ENCODE measurements around the gene UNC45B.
A peak's percentile ranks its signal among the peaks of the same experiment; 100 is the strongest.
"Not testable (repeated sequence)": the region's sequence is repeated elsewhere in the genome, so short reads cannot be mapped to it uniquely, and the experiment has no call there.

UNC45B gene

GRCh38 chr17:35147375-35147905 is at the start of gene UNC45B:
UNC45B (plus strand) TSS chr17:35147817; CDS start chr17:35148264, 447 bp downstream.
- Histone ChIP-seq H3K4me1 (peaks cover 0 to 4% (median 0%) of the 10 kb centered on the region in 10 experiments; a peak in 3 of 20 replicates), H3K36me3 (no peaks in the 10 kb centered on the region), H3K9me3 (replicated peaks in 1 of 11) (no peaks in the 10 kb centered on the region), H3K4me2 (no peak within 1 kb of the TSS), H3K9ac (no peak within 1 kb of the TSS), H3K4me3 (no peak within 1 kb of the TSS), H4K20me1 (no peaks in the 10 kb centered on the region), H3K27ac (no peak within 1 kb of the TSS), H3K27me3 (no peaks in the 10 kb centered on the region)
- no peak for TF ChIP-seq Cebpa-rat (IDR thresholded peaks at IDR 0.05)

DNA sequence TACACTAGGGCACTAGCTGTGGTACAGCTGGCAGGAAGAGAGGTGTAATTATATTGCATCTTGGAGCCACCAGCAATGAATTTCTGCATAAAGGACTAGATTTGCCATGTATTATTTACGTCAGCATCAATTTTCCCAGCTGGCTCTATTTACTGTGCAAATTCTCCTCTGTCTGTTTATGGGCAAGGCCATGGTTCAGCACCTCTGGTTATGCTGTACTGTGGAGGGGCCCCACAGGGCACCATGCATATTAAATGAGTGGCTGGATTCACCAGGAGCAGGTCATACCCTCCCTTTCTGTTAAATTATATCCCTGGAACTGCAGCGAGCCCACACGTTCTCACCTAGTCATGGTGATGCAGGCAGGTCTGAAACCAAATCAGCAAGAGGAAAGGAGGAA is 47.7 kb upstream of the UNC45B start:
- peak overlapping the region in 2 of 11 experiments; percentile 7 to 22; a peak in 1 of 22 replicates for H3K27ac ChIP-seq
- TF ChIP-seq Cebpa-rat (IDR thresholded peaks at IDR 0.05) = no peak
- H3K36me3 ChIP-seq = peaks cover 33 to 82% (median 67%) of the 10 kb centered on the region in 11 experiments
- 0 out of 22 replicates have a peak, but pooled peaks cover 0 to 3% (median 0%) of the 10 kb centered on the region in 11 experiments for H4K20me1 ChIP-seq
- H3K4me2 ChIP-seq = peak overlapping the region in 3 of 11 experiments; percentile 18 to 54 (median 49); a peak in 2 of 22 replicates
- no peak overlapping the region for H3K9ac ChIP-seq
- no peaks in the 10 kb centered on the region for H3K27me3 ChIP-seq
- peaks cover 0 to 51% (median 15%) of the 10 kb centered on the region in 10 experiments; a peak in 14 of 20 replicates for H3K4me1 ChIP-seq
- H3K9me3 ChIP-seq (replicated peaks in 1 of 11) = no peaks in the 10 kb centered on the region
- H3K4me3 ChIP-seq = no peak overlapping the region

GRCh38 chr17:35101036-35101435 is 46.6 kb upstream of the UNC45B start:
- no peaks in the 10 kb centered on the region for H3K27me3 ChIP-seq
- H3K4me2 ChIP-seq = peak overlapping the region in 3 of 11 experiments; percentile 18 to 54 (median 49); a peak in 6 of 22 replicates
- H3K4me3 ChIP-seq = no peak overlapping the region
- peaks cover 0 to 42% (median 12%) of the 10 kb centered on the region in 10 experiments; a peak in 13 of 20 replicates for H3K4me1 ChIP-seq
- H3K36me3 ChIP-seq = peaks cover 44 to 92% (median 78%) of the 10 kb centered on the region in 11 experiments
- peak overlapping the region in 2 of 11 experiments; percentile 22 to 49; a peak in 3 of 22 replicates for H3K27ac ChIP-seq
- peaks cover 0 to 4% (median 0%) of the 10 kb centered on the region in 11 experiments; a peak in 1 of 22 replicates for H3K9me3 ChIP-seq (replicated peaks in 1 of 11)
- H4K20me1 ChIP-seq = 0 out of 22 replicates have a peak, but pooled peaks cover 0 to 3% (median 0%) of the 10 kb centered on the region in 11 experiments
- no peak overlapping the region for H3K9ac ChIP-seq
- no peak for TF ChIP-seq Cebpa-rat (IDR thresholded peaks at IDR 0.05)

- H4K20me1 ChIP-seq = 0 out of 22 replicates have a peak, but pooled peaks cover 0 to 3% (median 0%) of the 10 kb centered on the region in 11 experiments
- peaks cover 51 to 92% (median 83%) of the 10 kb centered on the region in 11 experiments for H3K36me3 ChIP-seq
- TF ChIP-seq Cebpa-rat (IDR thresholded peaks at IDR 0.05) = no peak
- peaks cover 0 to 6% (median 0%) of the 10 kb centered on the region in 11 experiments; a peak in 1 of 22 replicates for H3K9me3 ChIP-seq (replicated peaks in 1 of 11)
- H3K9ac ChIP-seq = no peak overlapping the region; a peak in 1 of 22 replicates
- no peak overlapping the region for H3K27ac ChIP-seq
- H3K4me1 ChIP-seq = peaks cover 0 to 37% (median 12%) of the 10 kb centered on the region in 10 experiments; a peak in 13 of 20 replicates
- no peaks in the 10 kb centered on the region for H3K27me3 ChIP-seq
- H3K4me3 ChIP-seq = no peak overlapping the region
- H3K4me2 ChIP-seq = no peak overlapping the region
Observed at GRCh38 chr17:35101725-35102124, 45.9 kb upstream of the UNC45B start.

- H3K9ac ChIP-seq = no peak overlapping the region
- peaks cover 0 to 6% (median 0%) of the 10 kb centered on the region in 11 experiments; a peak in 1 of 22 replicates for H3K9me3 ChIP-seq (replicated peaks in 1 of 11)
- H3K4me1 ChIP-seq = peaks cover 0 to 43% (median 17%) of the 10 kb centered on the region in 10 experiments; a peak in 16 of 20 replicates
- H4K20me1 ChIP-seq = peaks cover 0 to 3% (median 0%) of the 10 kb centered on the region in 11 experiments; a peak in 1 of 22 replicates
- no peak overlapping the region for H3K27ac ChIP-seq
- H3K4me3 ChIP-seq = no peak overlapping the region
- H3K4me2 ChIP-seq = no peak overlapping the region
- H3K27me3 ChIP-seq = no peaks in the 10 kb centered on the region
- H3K36me3 ChIP-seq = peaks cover 52 to 96% (median 85%) of the 10 kb centered on the region in 11 experiments
- TF ChIP-seq Cebpa-rat (IDR thresholded peaks at IDR 0.05) = no peak
Observed at GRCh38 chr17:35103271-35103670, 44.3 kb upstream of the UNC45B start.

DNA sequence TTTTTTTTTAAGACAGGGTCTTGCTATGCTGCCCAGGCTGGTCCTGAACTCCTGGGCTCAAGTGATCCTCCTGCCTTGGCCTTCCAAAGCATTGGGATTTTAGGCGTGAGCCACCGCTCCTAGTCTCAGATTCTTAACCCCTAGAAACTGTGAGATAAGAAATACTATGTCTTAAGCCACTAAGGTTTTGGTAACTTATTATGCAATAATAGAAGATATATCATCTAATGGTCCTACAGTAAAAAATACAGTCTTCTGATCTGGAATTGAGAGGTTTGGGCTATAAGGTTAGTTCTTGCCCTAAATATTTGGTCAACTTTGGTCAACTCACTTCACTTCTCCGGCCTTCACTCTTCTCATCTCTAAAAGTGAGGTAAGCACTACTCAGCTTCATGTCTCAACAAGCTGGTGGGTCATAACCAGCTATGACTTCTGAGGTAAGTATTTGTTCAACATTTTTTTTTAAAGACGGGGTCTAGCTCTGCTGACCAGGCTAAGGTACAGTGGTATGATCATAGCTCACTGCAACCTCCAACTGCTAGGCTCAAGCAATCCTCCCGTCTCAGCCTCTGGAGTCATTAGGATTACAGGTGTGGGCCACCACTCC is 42.7 kb upstream of the UNC45B start:
- H3K4me2 ChIP-seq = no peak overlapping the region
- H4K20me1 ChIP-seq = peaks cover 0 to 3% (median 0%) of the 10 kb centered on the region in 11 experiments; a peak in 1 of 22 replicates
- no peak overlapping the region for H3K4me3 ChIP-seq
- peaks cover 43 to 79% (median 69%) of the 10 kb centered on the region in 11 experiments for H3K36me3 ChIP-seq
- no peak for TF ChIP-seq Cebpa-rat (IDR thresholded peaks at IDR 0.05)
- peaks cover 0 to 31% (median 15%) of the 10 kb centered on the region in 10 experiments; a peak in 15 of 20 replicates for H3K4me1 ChIP-seq
- H3K9ac ChIP-seq = no peak overlapping the region
- H3K9me3 ChIP-seq (replicated peaks in 1 of 11) = peaks cover 0 to 6% (median 0%) of the 10 kb centered on the region in 11 experiments; a peak in 1 of 22 replicates
- no peak overlapping the region for H3K27ac ChIP-seq
- no peaks in the 10 kb centered on the region for H3K27me3 ChIP-seq

DNA sequence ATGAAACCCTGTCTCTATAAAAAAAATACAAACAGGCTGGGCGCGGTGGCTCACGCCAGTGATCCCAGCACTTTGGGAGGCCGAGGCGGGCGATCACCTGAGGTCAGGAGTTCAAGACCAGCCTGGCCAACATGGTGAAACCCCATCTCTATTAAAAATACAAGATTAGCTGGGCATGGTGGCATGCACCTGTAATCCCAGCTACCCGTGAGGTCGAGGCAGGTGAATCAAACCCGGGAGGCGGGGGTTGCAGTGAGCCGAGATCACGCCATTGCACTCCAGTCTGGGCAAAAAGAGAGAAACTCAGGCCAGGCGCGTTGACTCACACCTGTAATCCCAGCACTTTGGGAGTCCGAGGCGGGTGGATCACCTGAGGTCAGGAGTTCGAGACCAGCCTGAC is 36.8 kb upstream of the UNC45B start:
- not testable (repeated sequence) for H3K9me3 ChIP-seq (replicated peaks in 1 of 11); H3K27me3 ChIP-seq; H3K4me2 ChIP-seq; H3K9ac ChIP-seq; H4K20me1 ChIP-seq; H3K27ac ChIP-seq; H3K4me3 ChIP-seq
- H3K36me3 ChIP-seq = peaks cover 10 to 53% (median 33%) of the 10 kb centered on the region in 11 experiments
- peaks cover 0 to 23% (median 12%) of the 10 kb centered on the region in 10 experiments; a peak in 15 of 20 replicates for H3K4me1 ChIP-seq

- H3K27ac ChIP-seq = peak overlapping the region in 1 of 11 experiments; percentile 35; a peak in 2 of 22 replicates
Observed at GRCh38 chr17:35116845-35117244, 30.8 kb upstream of the UNC45B start.

GRCh38 chr17:35117984-35118383 is 29.6 kb upstream of the UNC45B start:
- peak overlapping the region in 9 of 11 experiments; percentile 81 to 90 (median 85); a peak in 15 of 22 replicates for H3K9ac ChIP-seq
- peak overlapping the region; percentile 83 to 98 (median 92) for H3K4me2 ChIP-seq
- H3K4me3 ChIP-seq = peak overlapping the region in 7 of 10 experiments; percentile 73 to 88 (median 78); a peak in 9 of 20 replicates
- H3K9me3 ChIP-seq (replicated peaks in 1 of 11) = no peaks in the 10 kb centered on the region
- no peaks in the 10 kb centered on the region for H3K27me3 ChIP-seq
- peaks cover 12 to 48% (median 30%) of the 10 kb centered on the region in 10 experiments for H3K4me1 ChIP-seq
- no peaks in the 10 kb centered on the region for H4K20me1 ChIP-seq
- TF ChIP-seq Cebpa-rat (IDR thresholded peaks at IDR 0.05) = no peak
- H3K36me3 ChIP-seq = peaks cover 0 to 40% (median 15%) of the 10 kb centered on the region in 11 experiments; a peak in 13 of 22 replicates
- peak overlapping the region in 7 of 11 experiments; percentile 82 to 89 (median 86); a peak in 9 of 22 replicates for H3K27ac ChIP-seq

More at GRCh38 chr17:35116845-35117244, 30.8 kb upstream of the UNC45B start:
- Histone ChIP-seq H3K4me1 (peaks cover 12 to 44% (median 30%) of the 10 kb centered on the region in 10 experiments), H3K27me3 (no peaks in the 10 kb centered on the region), H3K36me3 (peaks cover 0 to 44% (median 18%) of the 10 kb centered on the region in 11 experiments; a peak in 14 of 22 replicates), H3K4me3 (no peak overlapping the region), H4K20me1 (no peaks in the 10 kb centered on the region), H3K9ac (no peak overlapping the region), H3K9me3 (replicated peaks in 1 of 11) (no peaks in the 10 kb centered on the region), H3K4me2 (peak overlapping the region in 3 of 11 experiments; percentile 6 to 96 (median 96); a peak in 4 of 22 replicates)
- no peak for TF ChIP-seq Cebpa-rat (IDR thresholded peaks at IDR 0.05)

All from BLaER1 treated with 17β-estradiol and CSF1 and Interleukin-3, amounts not matched to agents 10 nM and 100 nM (cell line).